Vagina (tissue), 2 donors: ENCODE data around the gene RIC8B.

Experiments
- POLR2A ChIP-seq, 2 donors: fragments of 450-650 bp; IDR thresholded peaks; one replicate each; pipeline ENCODE4 v1.6.1; 2017; ENCODE audit warnings: antibody characterized with exemption in 2 of 2, mild to moderate bottlenecking in 2 of 2, moderate library complexity in 2 of 2
- POLR2AphosphoS5 ChIP-seq, 2 donors: sonication (generic); formaldehyde crosslinking; IDR thresholded peaks; one replicate each; pipeline ENCODE4 v1.9.0; 2017; ENCODE audit warnings: antibody characterized with exemption in 2 of 2, mild to moderate bottlenecking in 2 of 2, low read depth in 1 of 2; ENCODE audit not compliant: insufficient read depth in 1 of 2
- TF ChIP-seq, protein P1 (sequence below), 3 experiments: fragments of 450-650 bp in 2 of 3; fragments of 200-600 bp in 1 of 3; sonication (generic) in 1 of 3; IDR thresholded peaks; one replicate each; pipeline ENCODE4 v1.5.1; 2017 to 2019; ENCODE audit warnings: antibody characterized with exemption in 3 of 3, mild to moderate bottlenecking in 2 of 3, moderate library complexity in 2 of 3

DNA sequence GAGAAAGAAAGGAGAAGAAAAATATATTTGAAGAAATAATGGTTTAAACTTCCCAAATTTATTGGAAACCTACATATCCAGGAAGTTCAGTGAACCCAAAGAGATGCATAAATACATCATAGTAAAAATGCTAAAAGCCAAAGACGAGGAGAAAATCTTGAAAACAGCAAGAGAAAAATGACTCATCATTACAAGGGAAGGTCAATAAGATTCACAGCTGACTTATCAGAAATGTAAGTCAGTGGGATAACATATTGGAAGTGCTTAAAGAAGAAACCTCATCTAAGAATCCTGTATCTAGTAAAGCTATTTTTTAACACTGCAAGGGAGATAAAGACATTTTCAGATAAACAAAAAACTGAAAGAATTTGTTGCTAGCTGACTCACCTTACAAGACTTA, 19.9 kb downstream of the RIC8B start:
- TF ChIP-seq, protein P1, sequence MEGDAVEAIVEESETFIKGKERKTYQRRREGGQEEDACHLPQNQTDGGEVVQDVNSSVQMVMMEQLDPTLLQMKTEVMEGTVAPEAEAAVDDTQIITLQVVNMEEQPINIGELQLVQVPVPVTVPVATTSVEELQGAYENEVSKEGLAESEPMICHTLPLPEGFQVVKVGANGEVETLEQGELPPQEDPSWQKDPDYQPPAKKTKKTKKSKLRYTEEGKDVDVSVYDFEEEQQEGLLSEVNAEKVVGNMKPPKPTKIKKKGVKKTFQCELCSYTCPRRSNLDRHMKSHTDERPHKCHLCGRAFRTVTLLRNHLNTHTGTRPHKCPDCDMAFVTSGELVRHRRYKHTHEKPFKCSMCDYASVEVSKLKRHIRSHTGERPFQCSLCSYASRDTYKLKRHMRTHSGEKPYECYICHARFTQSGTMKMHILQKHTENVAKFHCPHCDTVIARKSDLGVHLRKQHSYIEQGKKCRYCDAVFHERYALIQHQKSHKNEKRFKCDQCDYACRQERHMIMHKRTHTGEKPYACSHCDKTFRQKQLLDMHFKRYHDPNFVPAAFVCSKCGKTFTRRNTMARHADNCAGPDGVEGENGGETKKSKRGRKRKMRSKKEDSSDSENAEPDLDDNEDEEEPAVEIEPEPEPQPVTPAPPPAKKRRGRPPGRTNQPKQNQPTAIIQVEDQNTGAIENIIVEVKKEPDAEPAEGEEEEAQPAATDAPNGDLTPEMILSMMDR (IDR thresholded peaks at IDR 0.05) = no peak
- TF ChIP-seq POLR2A (IDR thresholded peaks at IDR 0.05) (no peak), POLR2AphosphoS5 (IDR thresholded peaks at IDR 0.05; ENCODE audit: insufficient read depth in 1 of 2, low read depth in 1 of 2) (no peak)
